ENCODE results near the gene TMEM11. TPM values are rescaled to one million over a fixed set of nuclear protein-coding genes. Genes with fewer than 3 reads are reported as not detected.

The TMEM11 gene
- total RNA-seq, result 10 to 100 TPM; 24.8 to 29.3 TPM

- Mint-ChIP-seq H3K27me3 (no peaks in the 10 kb centered on the region), H3K36me3 (peaks cover 5% of the 10 kb centered on the region), H3K27ac (peak within 1 kb of the TSS; percentile 92), H3K4me1 (peaks cover 57% of the 10 kb centered on the region), H3K9me3 (ENCODE audit: low read depth) (no peaks in the 10 kb centered on the region), H3K4me3 (peak within 1 kb of the TSS; percentile 88)
- ATAC-seq (peak; percentile 93), DNase-seq (peak; percentile 97)
- CTCF ChIA-PET, result interaction anchor here (0.6 to 2.6 kb wide), 10 partner anchors 45 to 299 kb away, joined by 3 to 10 read pairs (median 4); no protein-coding TSS in a partner anchor
Measured at GRCh38 chr17:21214015-21214776, at the start of gene TMEM11. TMEM11 (minus strand) TSS chr17:21214161; CDS start chr17:21214152, 9 bp downstream.

- H3K36me3 Mint-ChIP-seq, result no peaks in the 10 kb centered on the region
- H3K27me3 Mint-ChIP-seq, result peaks cover 4% of the 10 kb centered on the region
- no peak for DNase-seq
- peaks cover 20% of the 10 kb centered on the region for H3K4me1 Mint-ChIP-seq
- no peak overlapping the region for H3K4me3 Mint-ChIP-seq
- CTCF ChIA-PET, result interaction anchor here (1.8 kb wide), 1 partner anchor 17 kb away, joined by 6 read pairs; no protein-coding TSS in a partner anchor
- no peak overlapping the region for H3K27ac Mint-ChIP-seq
- ATAC-seq, result no peak
- H3K9me3 Mint-ChIP-seq (ENCODE audit: low read depth), result no peaks in the 10 kb centered on the region
Measured at GRCh38 chr17:21263376-21263775, 49.4 kb upstream of the TMEM11 start.

- Mint-ChIP-seq H3K27ac (no peak overlapping the region), H3K4me3 (no peak overlapping the region), H3K4me1 (peaks cover 11% of the 10 kb centered on the region), H3K36me3 (no peaks in the 10 kb centered on the region), H3K9me3 (ENCODE audit: low read depth) (no peaks in the 10 kb centered on the region), H3K27me3 (peaks cover 4% of the 10 kb centered on the region)
- no peak for DNase-seq
- CTCF ChIA-PET, result interaction anchor here (0.9 kb wide), 1 partner anchor 17 kb away, joined by 3 read pairs; no protein-coding TSS in a partner anchor
- no peak for ATAC-seq
Measured at GRCh38 chr17:21262259-21262993, 48.5 kb upstream of the TMEM11 start.

GRCh38 chr17:21258593-21258992 is 44.6 kb upstream of the TMEM11 start:
- Mint-ChIP-seq H3K4me1 (peaks cover 14% of the 10 kb centered on the region), H3K27ac (no peak overlapping the region), H3K9me3 (ENCODE audit: low read depth) (no peaks in the 10 kb centered on the region), H3K27me3 (peaks cover 4% of the 10 kb centered on the region), H3K4me3 (no peak overlapping the region), H3K36me3 (no peaks in the 10 kb centered on the region)
- CTCF ChIA-PET, result no interaction called here
- no peak for DNase-seq
- no peak for ATAC-seq

GRCh38 chr17:21253646-21254441 is 39.9 kb upstream of the TMEM11 start:
- ATAC-seq (peak; percentile 25), DNase-seq (no peak)
- peaks cover 12% of the 10 kb centered on the region for H3K4me1 Mint-ChIP-seq
- H3K9me3 Mint-ChIP-seq (ENCODE audit: low read depth), result no peaks in the 10 kb centered on the region
- peak overlapping the region; percentile 71 for H3K4me3 Mint-ChIP-seq
- no peak overlapping the region for H3K27ac Mint-ChIP-seq
- CTCF ChIA-PET, result interaction anchor here (0.9 to 1.7 kb wide), 3 partner anchors 25 to 261 kb away, joined by 3 to 5 read pairs (median 4); no protein-coding TSS in a partner anchor
- H3K27me3 Mint-ChIP-seq, result peaks cover 14% of the 10 kb centered on the region
- no peaks in the 10 kb centered on the region for H3K36me3 Mint-ChIP-seq

- Mint-ChIP-seq H3K27ac (peak within 1 kb of the TSS; percentile 11), H3K27me3 (peaks cover 14% of the 10 kb centered on the region), H3K4me1 (peaks cover 10% of the 10 kb centered on the region), H3K4me3 (peak within 1 kb of the TSS; percentile 71), H3K36me3 (no peaks in the 10 kb centered on the region), H3K9me3 (ENCODE audit: low read depth) (no peaks in the 10 kb centered on the region)
- DNase-seq, result peak; percentile 83
- ATAC-seq, result peak; percentile 85
- CTCF ChIA-PET, result interaction anchor here (1.0 to 2.4 kb wide), 3 partner anchors 26 to 260 kb away, joined by 4 to 6 read pairs (median 5); no protein-coding TSS in a partner anchor
Measured at GRCh38 chr17:21252796-21253645, 39.1 kb upstream of the TMEM11 start, which contains the start of gene NATD1. NATD1 (minus strand) TSS chr17:21253410; CDS start chr17:21253264, 146 bp downstream.

GRCh38 chr17:21252289-21252795 is 38.4 kb upstream of the TMEM11 start:
- no peak for DNase-seq
- Mint-ChIP-seq H3K27ac (peak overlapping the region; percentile 11), H3K9me3 (ENCODE audit: low read depth) (no peaks in the 10 kb centered on the region), H3K36me3 (no peaks in the 10 kb centered on the region), H3K4me3 (peak overlapping the region; percentile 47), H3K4me1 (peaks cover 10% of the 10 kb centered on the region), H3K27me3 (peaks cover 14% of the 10 kb centered on the region)
- no peak for ATAC-seq
- CTCF ChIA-PET, result interaction anchor here (1.0 to 2.4 kb wide), 3 partner anchors 27 to 261 kb away, joined by 4 to 6 read pairs (median 5); no protein-coding TSS in a partner anchor

- Mint-ChIP-seq H3K4me1 (peaks cover 10% of the 10 kb centered on the region), H3K9me3 (ENCODE audit: low read depth) (no peaks in the 10 kb centered on the region)
- CTCF ChIA-PET, result interaction anchor here (1.4 to 2.4 kb wide), 2 partner anchors 28 to 132 kb away, joined by 4 to 6 read pairs; no protein-coding TSS in a partner anchor
Measured at GRCh38 chr17:21251337-21252010, 37.5 kb upstream of the TMEM11 start.

GRCh38 chr17:21250854-21251253 is 36.9 kb upstream of the TMEM11 start:
- Mint-ChIP-seq H3K36me3 (no peaks in the 10 kb centered on the region), H3K27me3 (peaks cover 11% of the 10 kb centered on the region), H3K27ac (no peak overlapping the region), H3K4me1 (peaks cover 10% of the 10 kb centered on the region), H3K9me3 (ENCODE audit: low read depth) (no peaks in the 10 kb centered on the region), H3K4me3 (no peak overlapping the region)
- ATAC-seq (no peak), DNase-seq (no peak)
- CTCF ChIA-PET, result interaction anchor here (1.4 to 2.4 kb wide), 2 partner anchors 28 to 131 kb away, joined by 4 to 6 read pairs; no protein-coding TSS in a partner anchor

More at GRCh38 chr17:21251337-21252010, 37.5 kb upstream of the TMEM11 start:
- DNase-seq, result no peak
- H3K36me3 Mint-ChIP-seq, result no peaks in the 10 kb centered on the region
- H3K27ac Mint-ChIP-seq, result no peak overlapping the region
- peaks cover 13% of the 10 kb centered on the region for H3K27me3 Mint-ChIP-seq
- H3K4me3 Mint-ChIP-seq, result no peak overlapping the region
- ATAC-seq, result no peak

- ATAC-seq, result no peak
- no peaks in the 10 kb centered on the region for H3K36me3 Mint-ChIP-seq
- CTCF ChIA-PET, result interaction anchor here (0.9 to 2.4 kb wide), 4 partner anchors 10 to 131 kb away, joined by 4 to 6 read pairs (median 4); no protein-coding TSS in a partner anchor
- H3K27me3 Mint-ChIP-seq, result peaks cover 11% of the 10 kb centered on the region
- no peaks in the 10 kb centered on the region for H3K9me3 Mint-ChIP-seq (ENCODE audit: low read depth)
- no peak for DNase-seq
- H3K27ac Mint-ChIP-seq, result no peak overlapping the region
- H3K4me1 Mint-ChIP-seq, result peaks cover 10% of the 10 kb centered on the region
- no peak overlapping the region for H3K4me3 Mint-ChIP-seq
Measured at GRCh38 chr17:21249920-21250703, 36.2 kb upstream of the TMEM11 start.

All from activated CD8-positive, alpha-beta memory T cell treated with anti-CD3 and anti-CD28 coated beads, Interleukin-2, amount 10 ng/mL, durations not matched to agents 7 days and 5 days (primary cell).